ENCODE results near the gene CHAC1.

CHAC1 gene

DNA sequence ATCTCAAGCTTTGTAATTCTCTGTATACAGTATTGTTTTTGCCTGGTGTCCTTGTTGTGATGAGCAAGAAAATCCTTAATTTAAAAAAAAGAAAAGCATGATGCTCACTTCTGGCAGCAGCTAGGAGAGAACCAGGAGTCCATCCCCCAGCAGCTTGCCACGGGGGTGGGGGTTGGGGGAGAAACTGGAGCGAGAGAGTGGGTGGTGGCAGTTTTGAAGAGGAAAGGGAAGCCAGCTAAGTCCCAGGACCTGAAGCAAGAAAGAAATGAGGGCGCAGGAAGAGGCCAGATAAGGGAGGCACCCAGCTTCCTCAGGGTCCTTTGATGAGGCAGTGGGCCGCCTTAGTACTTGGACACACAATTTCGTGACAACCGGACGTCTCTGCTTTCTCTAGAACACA, 23.5 kb downstream of the CHAC1 start:
- Mint-ChIP-seq H3K27me3 (no peaks in the 10 kb centered on the region), H3K9me3 (no peaks in the 10 kb centered on the region), H3K4me1 (peaks cover 5% of the 10 kb centered on the region), H3K4me3 (no peak overlapping the region), H3K27ac (no peak overlapping the region)
- ATAC-seq (no peak), DNase-seq (no peak)

DNA sequence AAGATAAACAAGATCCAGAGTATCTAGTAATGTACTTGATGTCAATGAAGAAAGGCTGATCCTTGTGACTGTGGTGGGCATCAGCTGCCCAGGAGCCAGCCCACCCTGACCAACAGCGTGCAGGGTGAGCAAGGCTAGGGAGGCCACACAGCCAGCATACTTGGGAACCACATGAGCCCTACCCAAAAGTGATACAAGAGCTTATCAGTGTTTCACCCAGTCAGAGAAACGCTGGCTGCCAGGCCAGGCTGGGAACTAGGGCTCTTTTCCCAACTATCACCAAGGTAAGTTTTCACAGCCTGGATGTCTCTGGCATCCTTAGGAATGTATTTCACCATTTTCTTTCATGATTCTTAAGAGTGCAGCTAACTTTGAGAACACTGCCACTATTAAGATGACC, 24.9 kb downstream of the CHAC1 start:
- H3K27me3 Mint-ChIP-seq = no peaks in the 10 kb centered on the region
- no peak overlapping the region for H3K4me3 Mint-ChIP-seq
- H3K27ac Mint-ChIP-seq = peak overlapping the region in 1 of 2 donors; percentile 61
- no peaks in the 10 kb centered on the region for H3K4me1 Mint-ChIP-seq
- DNase-seq = no peak
- ATAC-seq = no peak
- H3K9me3 Mint-ChIP-seq = no peaks in the 10 kb centered on the region

DNA sequence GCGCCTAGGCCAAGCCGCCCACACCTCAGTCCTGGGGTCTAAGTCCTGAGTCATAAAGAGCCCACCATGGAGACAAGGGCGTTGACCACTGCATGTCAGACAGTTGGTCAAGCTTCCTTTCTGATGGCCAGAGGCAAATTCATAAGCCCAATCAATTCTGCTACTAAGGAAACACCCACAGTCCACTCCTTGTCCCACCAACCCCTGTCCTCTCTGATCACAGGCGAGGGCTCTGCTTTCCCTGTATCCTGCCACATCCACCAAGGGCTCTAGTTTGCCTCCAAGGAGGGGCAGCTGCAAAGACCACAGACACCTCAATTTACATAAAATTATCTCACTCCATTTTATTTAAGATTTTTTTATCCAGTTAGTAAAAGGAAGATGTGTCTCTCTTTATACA, 25.3 kb downstream of the CHAC1 start:
- no peak overlapping the region for H3K4me3 Mint-ChIP-seq
- no peak for DNase-seq
- peak overlapping the region in 1 of 2 donors; percentile 61 for H3K27ac Mint-ChIP-seq
- no peaks in the 10 kb centered on the region for H3K27me3 Mint-ChIP-seq
- no peak for ATAC-seq
- no peaks in the 10 kb centered on the region for H3K9me3 Mint-ChIP-seq
- no peaks in the 10 kb centered on the region for H3K4me1 Mint-ChIP-seq

DNA sequence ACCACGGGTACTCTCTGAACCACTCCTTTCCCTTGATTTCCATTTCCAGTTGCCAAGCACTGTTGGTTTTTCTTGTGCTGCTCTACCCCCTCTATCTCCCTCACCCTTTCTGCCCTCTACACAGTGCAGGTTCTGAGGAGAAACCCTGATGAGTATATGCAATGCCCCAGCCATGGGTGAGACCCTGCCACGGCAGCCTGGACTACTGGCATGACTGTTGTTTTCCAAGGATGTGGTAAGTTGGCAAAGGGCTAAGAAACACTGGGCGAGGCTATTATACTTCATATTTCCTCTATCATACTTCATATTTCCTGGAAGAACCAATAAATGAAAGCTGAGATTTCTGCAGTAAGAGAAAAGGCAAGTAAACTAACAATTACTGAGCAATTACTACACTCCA, 27.9 kb downstream of the CHAC1 start:
- DNase-seq = no peak
- Mint-ChIP-seq H3K27ac (no peak overlapping the region), H3K4me1 (no peaks in the 10 kb centered on the region), H3K4me3 (no peak overlapping the region), H3K27me3 (no peaks in the 10 kb centered on the region), H3K9me3 (no peaks in the 10 kb centered on the region)
- ATAC-seq = no peak

DNA sequence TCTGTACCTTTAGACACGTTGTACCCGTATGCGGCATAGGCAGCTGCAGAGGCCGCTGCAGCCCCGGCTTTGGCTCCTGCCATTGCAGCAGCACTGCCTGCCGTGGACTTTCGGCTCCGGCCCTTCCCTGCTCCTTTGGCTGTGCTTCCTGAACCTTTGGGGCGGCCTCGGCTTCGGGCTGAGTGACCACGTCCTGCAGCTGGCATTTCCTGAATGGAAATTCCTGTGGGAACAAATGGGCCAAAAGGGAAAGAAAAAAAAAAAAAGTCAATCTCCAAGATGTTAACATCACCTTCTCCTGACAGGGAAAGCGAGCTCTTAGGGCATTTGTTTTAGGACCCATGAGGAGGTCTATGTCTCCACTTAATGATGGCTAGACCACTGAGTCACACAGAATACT, 29.6 kb downstream of the CHAC1 start:
- Mint-ChIP-seq H3K27me3 (no peaks in the 10 kb centered on the region), H3K4me1 (no peaks in the 10 kb centered on the region)
- no peak for DNase-seq

GRCh38 chr15:40984406-40984805, 31.1 kb downstream of the CHAC1 start:
- H3K27me3 Mint-ChIP-seq = no peaks in the 10 kb centered on the region
- no peak overlapping the region for H3K4me3 Mint-ChIP-seq
- H3K4me1 Mint-ChIP-seq = no peaks in the 10 kb centered on the region
- H3K27ac Mint-ChIP-seq = no peak overlapping the region
- H3K9me3 Mint-ChIP-seq = no peaks in the 10 kb centered on the region
- ATAC-seq (no peak), DNase-seq (no peak)

More for the DNA sequence above, 29.6 kb downstream of the CHAC1 start:
- Mint-ChIP-seq H3K9me3 (no peaks in the 10 kb centered on the region), H3K4me3 (no peak overlapping the region), H3K27ac (no peak overlapping the region)
- ATAC-seq = no peak

DNA sequence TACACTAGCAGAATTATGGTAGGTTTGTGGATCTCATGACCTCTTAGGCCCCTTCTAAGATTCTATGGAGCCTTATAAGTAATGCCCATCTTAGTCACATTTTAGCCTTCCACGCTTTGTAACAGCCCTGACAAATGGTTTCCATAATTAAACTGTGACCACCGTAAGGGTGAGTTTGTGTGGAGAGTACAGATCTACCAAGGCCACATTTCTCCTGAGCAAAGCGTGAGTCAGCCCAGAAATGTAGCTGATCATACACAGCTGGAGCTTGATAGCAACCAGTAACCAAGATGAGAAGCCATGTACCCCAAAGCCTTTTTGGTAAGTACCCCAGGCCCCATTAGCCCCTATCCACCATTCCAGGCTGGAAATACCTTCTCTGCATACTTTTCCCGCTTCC, 31.7 kb downstream of the CHAC1 start:
- no peaks in the 10 kb centered on the region for H3K9me3 Mint-ChIP-seq
- H3K27ac Mint-ChIP-seq = peak overlapping the region in 1 of 2 donors; percentile 9
- no peak overlapping the region for H3K4me3 Mint-ChIP-seq
- peaks cover 4% of the 10 kb centered on the region for H3K4me1 Mint-ChIP-seq
- ATAC-seq (no peak), DNase-seq (no peak)
- H3K27me3 Mint-ChIP-seq = no peaks in the 10 kb centered on the region

DNA sequence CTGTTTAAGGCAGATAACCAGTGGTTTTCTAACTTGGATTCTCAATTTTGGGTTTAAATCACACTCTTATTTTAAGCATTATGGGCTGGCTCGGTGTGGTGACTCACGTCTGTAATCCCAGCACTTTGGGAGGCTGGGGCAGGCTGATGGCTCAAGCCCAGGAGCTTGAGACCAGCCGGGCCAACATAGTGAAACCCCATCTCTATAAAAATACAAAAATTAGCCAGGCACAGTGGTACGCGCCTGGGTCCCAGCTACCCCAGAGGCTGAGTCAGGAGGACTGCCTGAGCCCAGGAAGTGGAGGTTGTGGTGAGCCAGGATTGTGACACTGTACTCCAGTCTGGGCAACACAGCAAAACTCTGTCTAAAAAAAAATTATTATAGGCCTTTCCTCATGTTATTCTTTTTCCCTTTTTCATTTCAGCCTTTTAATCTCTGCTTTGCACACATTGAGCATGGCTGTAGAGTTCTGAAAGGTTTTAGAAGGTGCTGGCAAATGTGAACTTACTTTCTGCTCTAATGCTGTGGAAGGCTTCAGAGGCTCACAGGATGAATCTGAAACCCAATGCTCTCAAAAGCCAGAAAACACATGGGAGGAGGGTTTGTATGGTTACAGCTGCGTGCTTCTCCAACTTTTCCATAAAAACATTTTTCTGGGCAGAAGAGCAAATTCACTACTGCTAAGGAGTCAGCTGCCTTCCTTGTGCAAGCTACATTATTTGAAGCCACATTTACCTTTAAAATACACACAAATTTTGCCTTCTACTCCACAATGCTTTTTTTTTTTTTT, 32.5 kb downstream of the CHAC1 start:
- ATAC-seq (no peak), DNase-seq (no peak)
- Mint-ChIP-seq H3K9me3 (no peaks in the 10 kb centered on the region), H3K27me3 (no peaks in the 10 kb centered on the region), H3K27ac (no peak overlapping the region), H3K4me1 (peaks cover 11% of the 10 kb centered on the region), H3K4me3 (no peak overlapping the region)

DNA sequence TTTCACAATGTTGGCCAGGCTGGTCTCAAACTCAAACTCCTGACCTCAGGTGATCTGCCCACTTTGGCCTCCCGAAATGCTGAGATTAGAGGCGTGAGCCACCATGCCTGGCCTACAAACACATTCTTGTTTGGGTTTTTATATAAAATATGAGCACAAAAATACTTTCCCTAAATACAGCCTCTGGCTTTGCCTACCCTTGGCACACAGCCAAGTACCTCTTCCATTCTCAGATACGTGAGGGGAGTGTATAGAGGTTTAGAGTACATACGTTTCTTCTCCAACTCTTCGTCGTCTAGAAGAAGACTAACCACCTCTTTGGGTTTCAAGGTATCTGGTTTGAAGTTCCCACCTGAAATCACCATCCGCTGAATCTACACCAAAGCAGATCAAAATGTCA, 33.5 kb downstream of the CHAC1 start:
- ATAC-seq = no peak
- Mint-ChIP-seq H3K4me3 (no peak overlapping the region), H3K27ac (peak overlapping the region in 1 of 2 donors; percentile 71)

DNA sequence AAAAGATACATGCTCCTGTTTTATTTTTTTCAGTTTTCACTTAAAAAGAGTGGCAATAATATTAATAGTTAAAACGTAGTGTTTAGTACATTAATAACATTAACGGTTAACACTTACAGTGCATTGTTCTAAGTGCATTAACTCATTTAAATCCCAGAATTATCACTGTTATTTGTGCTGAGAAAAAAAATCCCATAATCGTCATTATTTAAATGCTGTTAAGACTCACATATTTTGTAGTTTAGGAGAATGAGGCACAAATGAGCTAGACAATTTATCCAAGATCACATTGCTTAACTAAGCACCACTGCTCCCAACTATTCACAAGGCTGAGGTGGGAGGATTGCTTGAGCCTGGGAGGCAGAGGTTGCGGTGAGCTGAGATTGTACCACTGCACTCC, 34.9 kb downstream of the CHAC1 start:
- ATAC-seq (no peak), DNase-seq (no peak)
- H3K27me3 Mint-ChIP-seq = no peaks in the 10 kb centered on the region
- H3K27ac Mint-ChIP-seq = no peak overlapping the region
- peaks cover 25% of the 10 kb centered on the region for H3K4me1 Mint-ChIP-seq
- H3K4me3 Mint-ChIP-seq = no peak overlapping the region
- H3K9me3 Mint-ChIP-seq = no peaks in the 10 kb centered on the region

More for the DNA sequence above, 33.5 kb downstream of the CHAC1 start:
- Mint-ChIP-seq H3K9me3 (no peaks in the 10 kb centered on the region), H3K27me3 (no peaks in the 10 kb centered on the region), H3K4me1 (peaks cover 22% of the 10 kb centered on the region)
- DNase-seq = no peak

DNA sequence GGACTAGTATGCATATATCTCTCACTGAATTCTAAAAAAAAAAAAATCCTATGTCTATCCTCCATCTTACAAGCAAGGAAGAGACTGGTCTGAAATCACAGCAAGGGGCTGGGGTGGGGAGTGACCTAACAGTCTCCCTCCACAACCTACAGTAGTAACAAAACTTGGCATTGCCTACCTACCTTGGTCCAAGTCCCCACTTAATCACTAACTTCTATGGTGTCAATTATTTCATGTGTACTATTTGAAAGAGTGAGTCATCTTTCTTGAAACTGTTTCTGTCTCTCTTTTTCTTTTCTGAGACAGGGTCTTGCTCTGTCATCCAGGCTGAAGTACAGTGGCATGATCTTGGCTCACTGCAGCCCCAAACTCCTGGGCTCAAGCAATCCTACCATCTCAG, 36.8 kb downstream of the CHAC1 start:
- Mint-ChIP-seq H3K9me3 (no peaks in the 10 kb centered on the region), H3K4me3 (no peak overlapping the region)
- ATAC-seq = peak; percentile 70

GRCh38 chr15:40990789-40991188, 37.5 kb downstream of the CHAC1 start:
- H3K9me3 Mint-ChIP-seq = no peaks in the 10 kb centered on the region
- no peaks in the 10 kb centered on the region for H3K27me3 Mint-ChIP-seq
- peaks cover 25% of the 10 kb centered on the region for H3K4me1 Mint-ChIP-seq
- DNase-seq (no peak), ATAC-seq (peak; percentile 64)
- H3K27ac Mint-ChIP-seq = peak overlapping the region in 1 of 2 donors; percentile 47
- H3K4me3 Mint-ChIP-seq = peak overlapping the region in 1 of 2 donors; percentile 1

More for the DNA sequence above, 36.8 kb downstream of the CHAC1 start:
- H3K27me3 Mint-ChIP-seq = no peaks in the 10 kb centered on the region
- no peak for DNase-seq
- peaks cover 25% of the 10 kb centered on the region for H3K4me1 Mint-ChIP-seq
- peak overlapping the region; percentile 35 to 54 for H3K27ac Mint-ChIP-seq

- Mint-ChIP-seq H3K9me3 (no peaks in the 10 kb centered on the region), H3K27me3 (no peaks in the 10 kb centered on the region), H3K4me1 (peaks cover 25% of the 10 kb centered on the region), H3K27ac (peak overlapping the region in 1 of 2 donors; percentile 47), H3K4me3 (peak overlapping the region in 1 of 2 donors; percentile 1)
- ATAC-seq (no peak), DNase-seq (no peak)
Measured at GRCh38 chr15:40991355-40991754, 38.1 kb downstream of the CHAC1 start.

DNA sequence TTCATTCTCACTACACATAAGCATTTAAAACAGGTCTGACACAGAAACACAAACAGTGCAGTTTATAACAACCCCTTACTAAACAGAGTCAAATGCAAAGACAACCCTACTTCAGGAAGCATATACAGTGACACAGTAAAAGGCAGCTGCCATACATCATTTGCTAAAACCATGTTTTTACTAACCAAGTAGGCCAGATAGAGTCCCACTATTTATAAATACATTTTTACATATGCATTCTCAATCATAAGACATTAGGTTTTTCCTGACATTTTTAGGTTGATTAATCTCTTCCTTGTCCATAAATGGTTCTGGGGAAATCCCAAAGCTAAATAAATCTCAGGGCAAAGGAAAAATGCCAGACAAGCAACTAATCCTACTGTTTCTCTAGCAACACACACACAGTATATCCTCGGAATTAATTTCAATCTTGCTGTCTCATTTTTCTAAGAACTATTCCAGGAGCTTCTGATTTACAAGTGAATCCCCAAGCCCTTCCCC, 39.0 kb downstream of the CHAC1 start:
- ATAC-seq (no peak), DNase-seq (no peak)
- Mint-ChIP-seq H3K9me3 (no peaks in the 10 kb centered on the region), H3K27ac (peak overlapping the region in 1 of 2 donors; percentile 89), H3K27me3 (no peaks in the 10 kb centered on the region), H3K4me3 (no peak overlapping the region), H3K4me1 (peaks cover 25% of the 10 kb centered on the region)

DNA sequence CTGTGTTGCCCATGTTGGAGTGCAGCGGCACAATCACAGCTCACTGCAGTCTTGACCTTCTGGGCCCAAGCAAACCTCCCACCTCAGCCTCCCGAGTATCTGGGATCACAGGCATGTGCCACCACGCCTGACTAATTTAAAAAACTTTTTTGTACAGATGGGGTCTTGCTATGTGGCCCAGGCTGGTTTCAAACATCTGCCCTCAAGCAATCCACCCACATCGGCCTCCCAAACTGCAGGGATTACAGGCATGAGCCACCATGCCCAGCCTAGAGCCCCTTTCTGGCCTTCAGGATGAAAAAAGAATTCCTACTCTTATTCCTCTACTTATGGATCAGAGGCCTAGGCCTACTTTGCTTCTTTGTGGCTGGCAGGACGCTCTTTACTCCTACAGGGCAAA, 39.6 kb downstream of the CHAC1 start:
- H3K4me1 Mint-ChIP-seq = peaks cover 25% of the 10 kb centered on the region
- no peaks in the 10 kb centered on the region for H3K9me3 Mint-ChIP-seq
- DNase-seq (no peak), ATAC-seq (no peak)
- H3K4me3 Mint-ChIP-seq = no peak overlapping the region
- H3K27me3 Mint-ChIP-seq = no peaks in the 10 kb centered on the region
- no peak overlapping the region for H3K27ac Mint-ChIP-seq

GRCh38 chr15:40995656-40996055, 42.4 kb downstream of the CHAC1 start:
- no peak for ATAC-seq
- Mint-ChIP-seq H3K4me1 (peaks cover 14% of the 10 kb centered on the region), H3K9me3 (no peaks in the 10 kb centered on the region), H3K4me3 (no peak overlapping the region), H3K27me3 (no peaks in the 10 kb centered on the region), H3K27ac (no peak overlapping the region)
- DNase-seq = no peak

DNA sequence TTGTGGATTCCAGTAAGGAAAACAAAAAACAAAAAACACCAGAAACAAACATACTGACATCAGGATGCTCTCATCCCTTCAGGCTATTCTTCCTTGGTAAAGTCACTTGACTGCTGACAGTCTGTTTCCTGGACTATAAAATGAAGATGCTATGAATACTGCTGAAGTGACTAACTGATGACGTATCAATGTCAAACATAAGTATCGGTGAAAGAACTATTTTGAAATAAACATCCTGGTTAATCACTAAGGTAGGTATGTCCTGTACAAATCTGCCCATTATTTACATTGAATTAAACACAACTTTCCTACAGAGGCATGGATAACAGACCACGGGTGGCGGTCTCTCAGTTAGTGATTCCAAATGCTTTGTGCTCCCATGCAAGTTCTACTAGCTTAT, 45.9 kb downstream of the CHAC1 start:
- no peaks in the 10 kb centered on the region for H3K27me3 Mint-ChIP-seq
- H3K4me1 Mint-ChIP-seq = no peaks in the 10 kb centered on the region
- no peak for ATAC-seq
- no peak overlapping the region for H3K27ac Mint-ChIP-seq
- no peak for DNase-seq
- H3K4me3 Mint-ChIP-seq = no peak overlapping the region
- H3K9me3 Mint-ChIP-seq = no peaks in the 10 kb centered on the region
